Heart left ventricle (tissue), 13 donors: Measurements from ENCODE around the gene DDX54.

Experiments used
- POLR2A ChIP-seq, 2 donors: fragments of 450-650 bp; IDR thresholded peaks; one replicate each; pipeline ENCODE4 v1.6.1; 2017; ENCODE audit warnings: antibody characterized with exemption in 2 of 2, mild to moderate bottlenecking in 2 of 2, moderate library complexity in 2 of 2
- TF ChIP-seq, protein P1 (sequence below), 12 donors: fragments of 200-600 bp; sonication (generic) in 4 of 12; IDR thresholded peaks; one replicate each; pipeline versions ENCODE4 v1.5.0 to v1.8.0; 2018 to 2022; ENCODE audit warnings: antibody characterized with exemption in 12 of 12, mild to moderate bottlenecking in 5 of 12
- donor health status: ischemic (EF 13 %, LVEDD 7.1; RV severe dilation, severe dysfunction).
- donor health status: DM: no; HTN: yes; CAD: no.
- donor health status: DM: no; HTN: no; CAD: no.
- donor health status: ischemic (EF 25% LVEDD 6.9; RV normal size, moderate dysfunction).
- donor health status: ischemic (EF 25% LVEDD 5.7; RV mildly dilated, moderate dysfunction).
- donor health status: ischemic (EF 35%, LVEDD 5.7; RV mildly dilated, moderate dysfunction).
- donor health status: nonischemic (EF 11% LVEDD 7.7; RV severe dilation, severe dysfunction).
- donor health status: DM: yes; HTN: yes; CAD: no.
- donor health status: PGD.
- donor health status: ischemic (EF 29% LVEDD 5.4; RV normal size, mild dysfunction).
- donor health status: nonischemic (EF 23%, LVEDD 6.1; RV moderate dilation, normal function).

DNA sequence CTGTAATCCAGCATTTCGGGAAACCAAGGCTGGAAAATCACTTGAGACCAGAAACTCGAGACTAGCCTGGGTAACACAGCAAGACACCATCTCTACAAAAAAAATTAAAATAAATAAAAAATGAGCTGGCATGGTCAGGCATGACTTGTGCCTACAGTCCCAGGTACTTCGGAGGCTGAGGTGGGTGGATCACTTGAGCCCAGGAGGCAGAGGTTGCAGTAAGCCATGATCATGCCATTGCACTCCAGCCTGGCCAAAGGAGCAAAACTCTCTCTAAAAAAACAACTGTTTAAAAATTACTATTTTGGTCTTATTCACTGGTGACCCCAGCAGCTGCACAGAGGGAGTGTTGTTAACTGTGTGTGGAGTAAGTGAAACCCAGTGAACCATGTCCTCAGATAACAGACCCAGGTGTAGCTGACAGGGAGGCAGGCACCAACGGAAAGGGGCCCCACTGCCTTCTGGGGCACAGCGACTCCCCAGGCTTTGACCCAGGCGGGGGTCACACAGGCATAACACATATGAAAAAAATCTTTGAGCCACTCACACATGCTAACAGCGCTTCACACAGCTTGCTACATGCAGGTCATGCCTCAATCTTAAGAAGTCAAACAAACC lies 12.1 kb downstream of the DDX54 start:
- TF ChIP-seq, protein P1, sequence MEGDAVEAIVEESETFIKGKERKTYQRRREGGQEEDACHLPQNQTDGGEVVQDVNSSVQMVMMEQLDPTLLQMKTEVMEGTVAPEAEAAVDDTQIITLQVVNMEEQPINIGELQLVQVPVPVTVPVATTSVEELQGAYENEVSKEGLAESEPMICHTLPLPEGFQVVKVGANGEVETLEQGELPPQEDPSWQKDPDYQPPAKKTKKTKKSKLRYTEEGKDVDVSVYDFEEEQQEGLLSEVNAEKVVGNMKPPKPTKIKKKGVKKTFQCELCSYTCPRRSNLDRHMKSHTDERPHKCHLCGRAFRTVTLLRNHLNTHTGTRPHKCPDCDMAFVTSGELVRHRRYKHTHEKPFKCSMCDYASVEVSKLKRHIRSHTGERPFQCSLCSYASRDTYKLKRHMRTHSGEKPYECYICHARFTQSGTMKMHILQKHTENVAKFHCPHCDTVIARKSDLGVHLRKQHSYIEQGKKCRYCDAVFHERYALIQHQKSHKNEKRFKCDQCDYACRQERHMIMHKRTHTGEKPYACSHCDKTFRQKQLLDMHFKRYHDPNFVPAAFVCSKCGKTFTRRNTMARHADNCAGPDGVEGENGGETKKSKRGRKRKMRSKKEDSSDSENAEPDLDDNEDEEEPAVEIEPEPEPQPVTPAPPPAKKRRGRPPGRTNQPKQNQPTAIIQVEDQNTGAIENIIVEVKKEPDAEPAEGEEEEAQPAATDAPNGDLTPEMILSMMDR (IDR thresholded peaks at IDR 0.05) = no peak
- no peak for TF ChIP-seq POLR2A (IDR thresholded peaks at IDR 0.05)
